Endodermal cell (in vitro differentiated cells): ENCODE data around the gene TSPAN9. TPM values are rescaled to one million over a fixed set of nuclear protein-coding genes. Genes with fewer than 3 reads are reported as not detected.

Experiments
- DNase-seq: peaks from one replicate; pipeline ENCODE4 v3.0.0-alpha.2; 2017
- H3K27ac ChIP-seq: 2 replicates; pipeline ENCODE4 v1.5.1; 2013; ENCODE audit warnings: mild to moderate bottlenecking, low read depth, low read length, moderate library complexity
- H3K27me3 ChIP-seq: 2 replicates; pipeline ENCODE4 v1.6.1; 2013; ENCODE audit warnings: mild to moderate bottlenecking, low read length, moderate library complexity; ENCODE audit not compliant: insufficient read depth, control insufficient read depth, poor library complexity, severe bottlenecking
- H3K36me3 ChIP-seq: 2 replicates; pipeline ENCODE4 v1.7.0; 2013; ENCODE audit warnings: mild to moderate bottlenecking, low read length, moderate library complexity; ENCODE audit not compliant: control insufficient read depth, insufficient read depth
- H3K4me1 ChIP-seq: one replicate; pipeline ENCODE4 v1.7.0; 2013; ENCODE audit warnings: low read length; ENCODE audit not compliant: control insufficient read depth, insufficient read depth
- H3K4me3 ChIP-seq: 2 replicates; pipeline ENCODE4 v1.5.1; 2013; ENCODE audit warnings: mild to moderate bottlenecking, low read length, moderate library complexity
- H3K9ac ChIP-seq: 2 replicates; pipeline ENCODE4 v1.6.1; 2013; ENCODE audit warnings: mild to moderate bottlenecking, low read length, moderate library complexity; ENCODE audit not compliant: poor library complexity, severe bottlenecking; ENCODE audit errors: extremely low read depth
- H3K9me3 ChIP-seq: 2 replicates; pipeline ENCODE4 v1.6.1; 2013; ENCODE audit warnings: mild to moderate bottlenecking, low read length, moderate library complexity; ENCODE audit not compliant: control insufficient read depth
- H3K27ac Mint-ChIP-seq: 2 replicates; pipeline ENCODE4 v1.8.0; 2020; ENCODE audit warnings: mixed read lengths
- H3K27me3 Mint-ChIP-seq: 2 replicates; pipeline ENCODE4 v1.8.0; 2021; ENCODE audit warnings: mild to moderate bottlenecking, mixed read lengths; ENCODE audit not compliant: insufficient read depth
- H3K36me3 Mint-ChIP-seq: 2 replicates; pipeline ENCODE4 v1.8.0; 2020; ENCODE audit warnings: low read depth, mixed read lengths
- H3K4me1 Mint-ChIP-seq: 2 replicates; pipeline ENCODE4 v1.8.0; 2020; ENCODE audit warnings: mixed read lengths
- H3K4me3 Mint-ChIP-seq: 2 replicates; pipeline ENCODE4 v1.8.0; 2020; ENCODE audit warnings: mild to moderate bottlenecking, moderate library complexity, mixed read lengths
- H3K9me3 Mint-ChIP-seq: 2 replicates; pipeline ENCODE4 v1.8.0; 2020; ENCODE audit warnings: mild to moderate bottlenecking, mixed read lengths
- WGBS, 2 experiments: methylation state at CpG; one replicate each; pipeline versions ENCODE4 v1.1.5 to v1.1.7; 2013; ENCODE audit warnings: missing lambda C conversion rate in 2 of 2, mixed read lengths in 1 of 2; ENCODE audit not compliant: insufficient coverage in 1 of 2, insufficient read length in 1 of 2; 5-methylcytosine and 5-hydroxymethylcytosine counted together
- total RNA-seq, 2 donors: library from RNA; stranded (reverse); fragmentation: NEBNext Ultra II Directional in 1 of 2; extraction: Animal tissue kit (Norgen Biotek cat#: 25700) in 1 of 2; gene quantifications; 2 replicates in 1 of 2; 3 replicates in 1 of 2; pipeline ENCODE4 v1.2.1, GENCODE V29; 2021
- TF ChIP-seq, protein P1 (sequence below): fragments of 200-600 bp; sonication (generic); conservative IDR thresholded peaks from 2 replicates; pipeline ENCODE4 v1.5.0; 2021; ENCODE audit warnings: antibody characterized with exemption, mild to moderate bottlenecking

The TSPAN9 gene
- total RNA-seq, 2 donors from 2014 or later: 31.9 to 80.8 TPM

DNA sequence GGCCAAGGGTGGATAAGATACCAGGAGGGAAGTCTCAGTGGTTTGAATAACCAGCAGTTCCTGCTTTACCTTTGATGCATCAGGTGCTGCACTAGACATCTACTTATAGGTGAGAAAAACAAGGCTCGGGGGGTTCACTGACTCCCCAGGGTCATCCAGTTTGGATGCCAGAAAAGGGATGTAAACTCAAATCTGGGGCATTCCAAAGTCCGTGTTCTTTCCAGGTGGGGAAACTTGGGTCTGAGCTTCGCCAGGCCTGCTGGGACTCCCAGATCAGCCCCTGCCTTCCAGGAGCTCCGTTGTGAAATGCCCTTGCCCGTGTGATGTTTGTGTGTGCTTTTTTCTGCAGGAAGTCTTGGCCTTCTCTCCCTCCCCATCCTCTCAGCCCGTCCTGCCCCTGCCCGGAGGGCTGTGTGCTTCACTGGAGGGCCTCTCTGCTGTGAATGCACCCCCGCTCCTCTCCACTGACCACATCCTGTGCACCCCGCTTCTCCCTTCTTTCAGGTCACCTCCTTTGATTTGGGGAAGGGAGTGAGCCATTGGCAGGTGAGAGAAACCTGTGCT is 42.1 kb downstream of the TSPAN9 start:
- Mint-ChIP-seq H3K4me1 (peaks cover 49% of the 10 kb centered on the region), H3K27ac (peak overlapping the region; percentile 48), H3K9me3 (no peaks in the 10 kb centered on the region), H3K36me3 (peaks cover 15% of the 10 kb centered on the region), H3K27me3 (no peaks in the 10 kb centered on the region), H3K4me3 (no peak overlapping the region)
- TF ChIP-seq, protein P1, sequence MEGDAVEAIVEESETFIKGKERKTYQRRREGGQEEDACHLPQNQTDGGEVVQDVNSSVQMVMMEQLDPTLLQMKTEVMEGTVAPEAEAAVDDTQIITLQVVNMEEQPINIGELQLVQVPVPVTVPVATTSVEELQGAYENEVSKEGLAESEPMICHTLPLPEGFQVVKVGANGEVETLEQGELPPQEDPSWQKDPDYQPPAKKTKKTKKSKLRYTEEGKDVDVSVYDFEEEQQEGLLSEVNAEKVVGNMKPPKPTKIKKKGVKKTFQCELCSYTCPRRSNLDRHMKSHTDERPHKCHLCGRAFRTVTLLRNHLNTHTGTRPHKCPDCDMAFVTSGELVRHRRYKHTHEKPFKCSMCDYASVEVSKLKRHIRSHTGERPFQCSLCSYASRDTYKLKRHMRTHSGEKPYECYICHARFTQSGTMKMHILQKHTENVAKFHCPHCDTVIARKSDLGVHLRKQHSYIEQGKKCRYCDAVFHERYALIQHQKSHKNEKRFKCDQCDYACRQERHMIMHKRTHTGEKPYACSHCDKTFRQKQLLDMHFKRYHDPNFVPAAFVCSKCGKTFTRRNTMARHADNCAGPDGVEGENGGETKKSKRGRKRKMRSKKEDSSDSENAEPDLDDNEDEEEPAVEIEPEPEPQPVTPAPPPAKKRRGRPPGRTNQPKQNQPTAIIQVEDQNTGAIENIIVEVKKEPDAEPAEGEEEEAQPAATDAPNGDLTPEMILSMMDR: no peak
- 84 to 86% methylated on average over 5 to 9 of the region's 9 CpGs for WGBS, 2 experiments
- Histone ChIP-seq H3K9me3 (no peaks in the 10 kb centered on the region), H3K27ac (no peak overlapping the region), H3K9ac (no peak overlapping the region), H3K36me3 (no peaks in the 10 kb centered on the region), H3K4me3 (no peak overlapping the region), H3K4me1 (peaks cover 9% of the 10 kb centered on the region), H3K27me3 (no peaks in the 10 kb centered on the region)
- DNase-seq: no peak

DNA sequence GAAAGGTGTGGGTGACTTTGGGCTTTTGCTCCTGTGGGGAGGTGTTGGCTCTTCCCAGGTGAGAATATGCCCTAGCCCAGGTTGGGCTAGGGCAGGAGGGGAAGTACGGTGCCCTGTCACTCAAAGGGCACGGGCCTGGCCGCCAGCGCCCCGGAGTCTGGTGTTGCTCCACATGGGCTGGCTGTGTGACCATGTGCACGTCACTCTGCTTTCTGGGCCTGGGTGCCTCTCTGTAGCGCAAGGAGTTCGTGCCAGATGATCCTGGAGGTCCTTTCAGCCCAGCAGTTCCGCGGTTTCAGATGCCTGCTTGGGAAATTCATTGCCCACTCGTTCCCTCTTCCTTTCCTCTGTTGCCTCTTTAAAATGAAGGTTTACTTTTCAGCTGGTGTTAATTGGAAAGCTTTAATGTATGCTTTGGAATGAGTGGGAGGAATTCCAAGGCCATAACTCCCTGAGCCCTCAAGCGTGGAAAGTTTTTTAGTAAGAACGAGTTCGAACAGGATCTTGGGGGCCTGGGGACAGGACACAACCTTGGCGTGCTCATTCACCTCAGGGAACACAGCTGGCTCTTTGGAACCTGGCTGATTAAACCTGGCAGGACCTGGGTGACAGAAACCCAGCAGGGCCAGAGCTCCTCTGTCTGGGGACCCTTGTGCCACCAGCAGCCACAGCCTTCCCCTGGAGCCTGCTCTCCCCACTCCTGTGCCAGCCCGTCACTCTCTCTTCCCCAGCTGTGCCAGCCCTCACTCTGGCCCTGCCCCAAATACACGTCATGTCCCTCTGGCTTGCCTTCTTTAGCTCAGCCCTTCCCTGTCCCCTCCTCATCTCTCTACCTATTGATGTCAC is 42.8 kb downstream of the TSPAN9 start:
- H3K27ac Mint-ChIP-seq: peak overlapping the region; percentile 59
- no peak overlapping the region for H3K4me3 Mint-ChIP-seq
- H3K4me3 ChIP-seq: no peak overlapping the region
- H3K9me3 Mint-ChIP-seq: peaks cover 1% of the 10 kb centered on the region
- H3K36me3 Mint-ChIP-seq: peaks cover 13% of the 10 kb centered on the region
- WGBS, 2 experiments: 91% methylated on average over 9 to 17 of the region's 17 CpGs
- H3K9ac ChIP-seq: no peak overlapping the region
- peaks cover 49% of the 10 kb centered on the region for H3K4me1 Mint-ChIP-seq
- no peak for DNase-seq
- H3K9me3 ChIP-seq: no peaks in the 10 kb centered on the region
- H3K27me3 Mint-ChIP-seq: no peaks in the 10 kb centered on the region
- TF ChIP-seq, protein P1: no peak
- peaks cover 9% of the 10 kb centered on the region for H3K4me1 ChIP-seq
- no peaks in the 10 kb centered on the region for H3K36me3 ChIP-seq
- no peak overlapping the region for H3K27ac ChIP-seq
- H3K27me3 ChIP-seq: no peaks in the 10 kb centered on the region

DNA sequence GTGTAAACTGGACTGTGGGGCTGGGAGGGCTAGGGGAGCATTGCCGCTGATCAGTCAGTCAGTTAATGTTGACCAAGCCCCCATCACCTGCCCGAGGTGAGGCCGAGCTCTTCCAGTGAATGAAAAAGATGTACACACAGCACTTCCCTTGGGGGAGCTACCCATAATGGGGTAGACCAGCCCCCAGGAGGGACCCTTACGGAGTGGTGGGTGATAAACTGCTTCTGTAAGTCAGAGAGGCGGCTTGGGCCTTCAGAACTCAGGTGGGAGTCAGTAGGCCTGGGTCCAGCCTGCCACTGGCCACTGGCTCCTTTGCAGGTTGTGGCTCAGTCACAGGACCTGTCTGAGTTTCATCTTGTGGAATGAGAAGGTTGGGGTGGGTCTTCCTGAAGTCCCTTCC is 43.5 kb downstream of the TSPAN9 start:
- Histone ChIP-seq H3K4me1 (peaks cover 9% of the 10 kb centered on the region), H3K4me3 (no peak overlapping the region), H3K9me3 (no peaks in the 10 kb centered on the region), H3K36me3 (no peaks in the 10 kb centered on the region), H3K27ac (no peak overlapping the region), H3K9ac (no peak overlapping the region), H3K27me3 (no peaks in the 10 kb centered on the region)
- H3K4me1 Mint-ChIP-seq: peaks cover 51% of the 10 kb centered on the region
- H3K9me3 Mint-ChIP-seq: peaks cover 1% of the 10 kb centered on the region
- TF ChIP-seq, protein P1: no peak
- no peak overlapping the region for H3K4me3 Mint-ChIP-seq
- no peaks in the 10 kb centered on the region for H3K27me3 Mint-ChIP-seq
- 91% methylated on average over 5 of the region's 5 CpGs; no CpG with 5 or more reads in 1 of the 2 experiments for WGBS, 2 experiments
- peaks cover 8% of the 10 kb centered on the region for H3K36me3 Mint-ChIP-seq
- peak overlapping the region; percentile 59 for H3K27ac Mint-ChIP-seq
- no peak for DNase-seq
